Skeletal muscle satellite cell (primary cell): Measurements from ENCODE around the gene RHOU.

Source experiments
- H3K27me3 ChIP-seq: 2 replicates; pipeline ENCODE4 v1.7.0; 2013; ENCODE audit warnings: low read length; ENCODE audit not compliant: control insufficient read depth, insufficient read depth
- H3K36me3 ChIP-seq: 2 replicates; pipeline ENCODE4 v1.7.0; 2013; ENCODE audit warnings: mild to moderate bottlenecking, control low read depth, low read length; ENCODE audit not compliant: insufficient read depth
- H3K4me1 ChIP-seq: 2 replicates; pipeline ENCODE4 v1.7.0; 2013; ENCODE audit warnings: low read length; ENCODE audit not compliant: control insufficient read depth, insufficient read depth
- H3K4me2 ChIP-seq: 2 replicates; pipeline ENCODE4 v1.7.0; 2013; ENCODE audit warnings: mild to moderate bottlenecking, low read length
- H3K4me3 ChIP-seq: 2 replicates; pipeline ENCODE4 v1.7.0; 2013; ENCODE audit warnings: low read length
- H3K9ac ChIP-seq: 2 replicates; pipeline ENCODE4 v1.7.0; 2013; ENCODE audit warnings: mild to moderate bottlenecking, low read depth, low read length, moderate library complexity
- H3K9me3 ChIP-seq: replicated peaks from 2 replicates; pipeline ENCODE4 v1.7.0; 2013; ENCODE audit warnings: mild to moderate bottlenecking, control low read depth, low read length

Gene RHOU

DNA sequence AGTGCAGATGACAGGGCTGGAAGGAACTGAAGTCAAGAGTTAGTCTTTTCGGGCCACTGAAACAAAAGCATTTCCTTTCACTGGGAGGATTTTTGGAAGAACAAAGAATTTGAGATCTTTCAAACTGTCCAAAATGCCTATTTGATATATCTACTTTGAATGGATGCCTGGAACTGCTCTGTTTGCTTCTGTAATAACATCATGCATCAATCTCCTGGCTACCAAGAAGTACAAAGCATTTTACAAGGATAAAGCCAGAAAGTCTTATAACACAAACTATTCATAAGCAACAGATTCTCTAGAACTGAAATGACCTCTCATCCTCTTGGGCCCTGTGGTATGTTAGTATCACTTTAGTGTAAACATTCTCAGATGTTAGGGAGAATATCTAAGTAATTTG is 18.2 kb upstream of the RHOU start:
- Histone ChIP-seq H3K27me3 (no peaks in the 10 kb centered on the region), H3K4me3 (no peak overlapping the region), H3K9ac (no peak overlapping the region), H3K36me3 (no peaks in the 10 kb centered on the region), H3K4me2 (no peak overlapping the region), H3K4me1 (no peaks in the 10 kb centered on the region), H3K9me3 (no peaks in the 10 kb centered on the region)

DNA sequence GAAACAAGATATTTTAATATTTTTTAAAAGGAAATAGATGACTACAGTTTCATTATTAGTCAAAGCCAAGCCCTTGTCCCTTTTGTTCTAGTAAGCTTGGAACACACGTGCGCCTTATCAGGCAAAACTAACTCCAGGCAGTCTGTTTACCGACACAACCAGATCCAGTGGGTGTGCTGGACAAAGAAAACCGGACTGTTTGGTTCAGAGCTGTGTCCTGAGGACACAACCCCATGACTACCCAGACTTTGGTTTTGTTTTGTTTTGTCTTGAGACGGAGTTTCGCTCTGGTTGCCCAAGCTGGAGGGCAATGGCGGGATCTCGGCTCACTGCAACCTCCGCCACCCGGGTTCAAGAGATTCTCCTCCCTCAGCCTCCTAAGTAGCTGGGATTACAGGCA is 13.9 kb upstream of the RHOU start:
- no peak overlapping the region for H3K9ac ChIP-seq
- no peak overlapping the region for H3K4me2 ChIP-seq
- no peak overlapping the region for H3K4me3 ChIP-seq
- H3K9me3 ChIP-seq, result no peaks in the 10 kb centered on the region
- H3K36me3 ChIP-seq, result no peaks in the 10 kb centered on the region
- H3K4me1 ChIP-seq, result no peaks in the 10 kb centered on the region
- H3K27me3 ChIP-seq, result no peaks in the 10 kb centered on the region

DNA sequence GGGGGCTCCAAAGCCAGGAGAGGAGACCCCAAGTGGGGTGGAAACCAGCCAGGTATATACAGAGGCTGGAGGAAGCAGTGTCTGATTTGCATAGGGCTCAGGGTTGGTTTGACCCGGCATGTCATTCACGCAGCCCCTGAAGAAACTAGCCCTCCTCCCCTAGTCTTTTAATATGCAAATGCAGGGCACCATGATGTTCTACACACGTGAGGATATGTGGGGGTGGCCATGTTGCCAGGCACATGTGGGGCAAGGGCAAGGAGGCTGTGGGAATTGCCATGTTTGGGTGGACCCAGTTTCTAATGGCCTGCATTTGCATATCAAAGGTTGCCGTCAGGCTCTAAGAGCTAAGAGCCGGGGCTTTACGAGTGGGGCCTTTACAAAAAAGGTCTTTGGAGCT is 12.0 kb upstream of the RHOU start:
- Histone ChIP-seq H3K9me3 (no peaks in the 10 kb centered on the region), H3K4me1 (no peaks in the 10 kb centered on the region), H3K36me3 (no peaks in the 10 kb centered on the region), H3K9ac (no peak overlapping the region), H3K4me2 (no peak overlapping the region), H3K4me3 (no peak overlapping the region), H3K27me3 (peaks cover 4% of the 10 kb centered on the region)

DNA sequence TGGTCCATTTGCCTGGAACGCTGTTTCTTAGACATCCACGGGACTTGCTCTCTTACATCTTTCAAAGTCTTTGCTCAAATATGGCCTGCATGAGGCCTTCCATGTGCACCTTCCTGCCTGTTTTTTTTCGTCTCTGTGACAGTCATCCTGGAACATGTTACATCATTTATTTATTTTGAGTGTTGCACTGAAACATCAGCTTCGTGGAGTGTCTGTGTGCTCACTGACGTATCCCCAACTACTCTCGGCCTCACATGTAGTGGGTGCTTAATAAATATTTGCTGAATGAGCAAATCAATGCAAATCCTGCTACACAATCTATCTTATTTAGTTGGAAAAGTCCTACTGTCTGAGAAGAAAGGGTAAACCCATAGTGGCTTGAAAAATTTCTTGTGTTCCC is 11.4 kb upstream of the RHOU start:
- Histone ChIP-seq H3K9ac (no peak overlapping the region), H3K27me3 (peaks cover 4% of the 10 kb centered on the region), H3K9me3 (no peaks in the 10 kb centered on the region), H3K4me3 (no peak overlapping the region), H3K4me2 (no peak overlapping the region), H3K4me1 (no peaks in the 10 kb centered on the region), H3K36me3 (no peaks in the 10 kb centered on the region)

DNA sequence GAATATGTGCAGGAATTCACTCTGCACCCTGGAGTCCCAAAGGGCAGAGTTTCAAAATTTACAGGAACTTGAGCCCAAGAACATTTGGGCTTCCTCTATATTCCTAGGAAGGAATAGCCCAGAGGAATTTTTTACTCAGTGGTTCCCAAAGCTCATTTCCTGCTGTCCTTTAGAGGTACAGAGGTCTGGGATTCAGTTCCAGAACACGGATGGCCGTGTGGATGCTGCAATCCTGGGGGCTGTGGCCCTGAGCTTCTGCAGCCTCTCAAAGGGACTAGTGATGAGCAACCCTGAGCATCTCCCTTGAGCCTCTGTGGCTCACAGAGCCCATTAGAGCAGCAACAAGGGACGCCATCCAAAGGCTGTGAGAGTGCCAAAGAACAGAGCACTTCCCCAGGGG is 10.1 kb upstream of the RHOU start:
- Histone ChIP-seq H3K27me3 (peaks cover 9% of the 10 kb centered on the region), H3K36me3 (no peaks in the 10 kb centered on the region), H3K4me2 (no peak overlapping the region), H3K9me3 (no peaks in the 10 kb centered on the region), H3K4me1 (no peaks in the 10 kb centered on the region), H3K4me3 (no peak overlapping the region), H3K9ac (no peak overlapping the region)

DNA sequence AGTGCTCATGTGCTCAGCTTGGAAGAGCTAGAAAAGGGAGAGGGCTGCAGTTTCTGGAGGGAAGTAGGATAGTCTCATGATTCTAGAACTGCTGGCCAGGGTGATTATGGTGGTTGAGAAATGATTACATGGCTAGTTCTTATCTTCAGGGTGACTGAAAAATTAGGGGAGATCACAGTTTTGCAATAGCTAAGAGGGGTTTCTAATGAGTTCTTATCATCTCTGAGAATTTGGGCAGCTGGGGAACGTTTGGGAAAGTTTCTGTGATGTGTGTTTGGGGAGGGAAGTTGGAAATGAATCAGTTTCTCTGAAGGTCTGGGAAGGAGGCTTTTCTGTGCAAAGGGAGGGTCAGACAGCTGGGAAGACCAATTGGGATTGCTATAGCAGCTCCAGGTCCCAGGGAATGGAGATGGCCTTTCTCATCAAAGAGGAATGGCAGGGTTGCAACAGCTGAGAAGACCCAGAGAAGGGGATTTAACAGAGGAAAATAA is 7.6 kb upstream of the RHOU start:
- H3K36me3 ChIP-seq, result no peaks in the 10 kb centered on the region
- no peaks in the 10 kb centered on the region for H3K9me3 ChIP-seq
- no peak overlapping the region for H3K4me2 ChIP-seq
- no peak overlapping the region for H3K4me3 ChIP-seq
- peaks cover 29% of the 10 kb centered on the region for H3K27me3 ChIP-seq
- H3K9ac ChIP-seq, result no peak overlapping the region
- no peaks in the 10 kb centered on the region for H3K4me1 ChIP-seq

DNA sequence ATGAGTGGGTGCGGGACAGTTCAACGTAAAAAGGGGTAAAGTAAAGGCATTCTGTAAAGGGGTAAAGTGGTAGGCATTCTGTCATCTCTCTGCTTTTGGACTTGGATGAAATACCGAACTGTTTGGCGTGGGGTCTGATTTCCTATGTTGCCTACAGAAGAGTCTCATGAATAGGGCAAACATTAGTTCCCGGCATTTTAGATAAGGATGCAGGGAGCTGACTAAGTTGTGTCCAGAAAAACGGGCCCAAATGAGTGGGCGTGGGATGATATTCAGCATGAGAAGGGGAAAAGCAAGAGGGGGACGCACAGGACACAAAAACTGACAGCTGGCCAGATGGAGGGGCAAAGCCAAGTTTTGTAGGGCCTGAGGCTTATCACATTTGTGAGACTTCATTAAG is 2.9 kb upstream of the RHOU start:
- Histone ChIP-seq H3K9me3 (no peaks in the 10 kb centered on the region), H3K4me1 (peaks cover 6% of the 10 kb centered on the region), H3K4me3 (no peak overlapping the region), H3K4me2 (no peak overlapping the region), H3K36me3 (no peaks in the 10 kb centered on the region), H3K9ac (no peak overlapping the region), H3K27me3 (peaks cover 59% of the 10 kb centered on the region)

DNA sequence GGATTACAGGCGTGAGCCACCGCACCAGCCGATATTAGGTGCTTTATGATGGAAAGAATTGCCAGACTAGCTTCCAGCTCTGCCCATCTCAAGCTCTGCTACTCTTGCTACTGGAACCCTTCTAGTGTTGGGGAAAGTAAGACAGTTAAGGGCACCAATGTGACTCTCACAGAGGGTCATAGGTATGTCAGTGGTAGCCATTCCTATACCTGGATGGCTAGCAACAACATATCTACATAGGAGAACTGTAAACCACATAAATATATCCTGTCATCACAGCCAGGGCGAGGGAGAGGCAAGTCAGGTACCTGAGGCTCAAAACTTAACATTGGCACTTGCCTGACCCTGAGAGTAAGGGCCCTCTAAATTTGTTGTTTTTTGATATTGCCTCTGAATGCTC is 1.7 kb upstream of the RHOU start:
- peaks cover 6% of the 10 kb centered on the region for H3K4me1 ChIP-seq
- peaks cover 61% of the 10 kb centered on the region for H3K27me3 ChIP-seq
- no peak overlapping the region for H3K4me3 ChIP-seq
- no peak overlapping the region for H3K4me2 ChIP-seq
- H3K9ac ChIP-seq, result no peak overlapping the region
- H3K9me3 ChIP-seq, result no peaks in the 10 kb centered on the region
- no peaks in the 10 kb centered on the region for H3K36me3 ChIP-seq

DNA sequence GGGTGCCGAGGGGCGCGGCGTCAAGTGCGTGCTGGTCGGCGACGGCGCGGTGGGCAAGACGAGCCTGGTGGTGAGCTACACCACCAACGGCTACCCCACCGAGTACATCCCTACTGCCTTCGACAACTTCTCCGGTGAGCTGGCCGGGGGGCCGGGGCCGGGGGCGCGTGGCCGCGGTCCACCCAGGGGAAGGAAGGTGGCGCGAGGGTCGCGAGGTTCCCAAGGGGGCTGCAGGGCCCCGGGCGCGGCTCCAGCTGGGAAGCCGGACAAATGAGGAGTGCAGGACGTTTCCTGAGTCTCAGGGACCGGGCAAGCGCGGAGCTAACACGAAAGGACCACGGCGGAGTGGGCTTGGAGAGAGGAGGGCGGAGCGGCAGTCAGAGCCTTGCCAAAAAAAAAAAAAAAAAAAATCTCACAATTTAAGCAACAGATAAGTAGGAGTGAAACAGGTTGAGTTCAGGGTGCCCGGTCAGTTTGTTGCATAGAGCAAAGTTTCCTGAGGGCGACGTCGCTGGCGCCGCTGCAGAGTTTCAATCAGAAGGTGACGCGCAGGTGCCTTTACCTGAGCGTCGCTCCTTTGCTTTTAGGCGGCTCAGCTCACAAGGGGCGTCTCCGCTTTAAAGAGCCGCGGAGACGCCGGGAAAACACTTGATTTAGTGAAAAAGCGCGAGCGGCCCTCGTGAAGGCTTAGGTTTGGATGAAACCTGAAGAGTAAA is 750 bp downstream of the RHOU start:
- Histone ChIP-seq H3K9ac (no peak overlapping the region), H3K4me2 (peak overlapping the region; percentile 98), H3K4me3 (peak overlapping the region; percentile 58), H3K9me3 (no peaks in the 10 kb centered on the region), H3K27me3 (peaks cover 53% of the 10 kb centered on the region), H3K4me1 (peaks cover 6% of the 10 kb centered on the region), H3K36me3 (no peaks in the 10 kb centered on the region)

DNA sequence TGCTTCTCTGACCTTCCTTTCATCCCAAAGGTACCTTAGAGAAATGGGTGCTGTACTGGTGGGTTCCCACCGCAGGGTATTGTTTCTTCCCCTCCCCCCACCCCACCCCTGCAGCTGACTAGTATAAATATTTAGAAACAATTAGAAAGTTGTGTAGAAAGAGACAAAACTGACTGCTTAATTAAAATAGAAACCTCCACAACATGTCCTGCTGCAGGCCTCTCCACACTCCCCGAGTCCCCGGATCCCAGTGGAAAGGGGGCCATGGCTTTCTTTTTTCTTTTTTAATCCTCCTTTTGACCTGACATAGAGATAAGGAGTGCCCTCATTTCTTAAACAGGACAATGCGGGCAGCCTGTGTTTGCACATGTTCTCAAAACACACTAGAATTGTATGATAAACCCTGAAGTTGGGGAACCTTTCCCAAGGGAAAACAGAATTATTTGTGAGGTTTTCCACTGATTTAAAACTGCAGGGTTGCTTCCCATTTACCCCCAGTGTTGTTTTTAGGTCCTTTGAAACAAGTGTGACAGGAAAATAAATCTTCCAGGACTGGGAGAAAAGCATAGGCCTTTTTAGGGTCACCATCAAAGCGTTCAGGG is 1.7 kb downstream of the RHOU start:
- no peaks in the 10 kb centered on the region for H3K36me3 ChIP-seq
- H3K27me3 ChIP-seq, result peaks cover 47% of the 10 kb centered on the region
- no peak overlapping the region for H3K9ac ChIP-seq
- no peaks in the 10 kb centered on the region for H3K9me3 ChIP-seq
- H3K4me3 ChIP-seq, result no peak overlapping the region
- H3K4me1 ChIP-seq, result peaks cover 6% of the 10 kb centered on the region
- no peak overlapping the region for H3K4me2 ChIP-seq

DNA sequence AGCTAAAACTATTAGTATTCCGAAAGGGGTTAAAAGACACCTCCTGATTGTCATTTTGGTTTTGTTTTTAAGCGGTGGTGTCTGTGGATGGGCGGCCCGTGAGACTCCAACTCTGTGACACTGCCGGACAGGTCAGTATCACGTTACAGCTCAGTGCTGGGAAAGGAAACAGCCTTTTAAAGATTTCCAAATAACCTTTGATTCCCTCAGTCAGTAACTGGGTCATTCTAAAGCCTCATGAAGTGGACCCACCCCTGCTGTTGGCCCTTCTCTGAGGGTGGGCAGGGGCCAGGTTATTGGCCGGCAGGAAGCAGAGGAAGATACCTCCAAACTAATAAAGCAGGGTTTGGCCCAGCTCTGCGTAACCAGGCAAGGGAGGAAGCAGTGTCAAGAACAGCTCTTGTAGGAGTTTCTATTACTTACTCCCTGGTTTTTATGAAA is 2.3 kb downstream of the RHOU start:
- Histone ChIP-seq H3K36me3 (no peaks in the 10 kb centered on the region), H3K9ac (no peak overlapping the region), H3K9me3 (no peaks in the 10 kb centered on the region), H3K4me1 (peaks cover 6% of the 10 kb centered on the region), H3K4me3 (no peak overlapping the region), H3K27me3 (peaks cover 41% of the 10 kb centered on the region), H3K4me2 (no peak overlapping the region)

DNA sequence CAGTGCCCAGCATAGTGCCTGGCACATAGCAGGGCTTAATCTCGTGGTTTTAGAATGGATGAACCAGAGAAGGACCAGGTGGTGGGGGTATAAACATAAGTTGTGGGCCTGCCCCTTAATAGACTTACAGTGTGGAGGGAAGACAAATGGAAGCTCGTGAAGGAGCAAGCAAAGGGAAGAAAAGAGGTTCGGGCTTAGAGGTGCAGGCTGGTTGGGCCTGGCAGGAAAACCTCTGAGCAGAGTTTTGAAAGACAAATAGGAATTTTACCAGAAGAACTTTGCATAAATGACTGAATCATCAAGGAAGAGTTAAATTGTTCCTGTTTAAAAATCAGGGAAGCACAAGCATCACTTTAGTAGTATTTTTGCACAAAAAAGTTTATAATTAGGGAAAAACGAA is 4.5 kb downstream of the RHOU start:
- no peak overlapping the region for H3K4me2 ChIP-seq
- no peaks in the 10 kb centered on the region for H3K36me3 ChIP-seq
- no peak overlapping the region for H3K4me3 ChIP-seq
- peaks cover 2% of the 10 kb centered on the region for H3K4me1 ChIP-seq
- no peaks in the 10 kb centered on the region for H3K9me3 ChIP-seq
- no peak overlapping the region for H3K9ac ChIP-seq
- peaks cover 26% of the 10 kb centered on the region for H3K27me3 ChIP-seq
